GM12865 (cell line): ENCODE results near the gene UST.

ENCODE experiments used
- DNase-seq: peaks from one replicate; pipeline ENCODE4 v3.0.0; 2010; ENCODE audit warnings: low read depth
- H3K4me3 ChIP-seq: 2 replicates; pipeline ENCODE4 v1.5.1; 2011; ENCODE audit warnings: mild to moderate bottlenecking, low read depth, low read length, control low read depth
- TF ChIP-seq, protein P1 (sequence below): IDR thresholded peaks from 2 replicates; pipeline ENCODE4 v1.5.1; 2011; ENCODE audit warnings: low read length, control low read depth, low read depth, inconsistent platforms; ENCODE audit not compliant: insufficient read depth; ENCODE audit errors: missing control alignments

UST gene

GRCh38 chr6:148746363-148747144 is at the start of gene UST:
UST (plus strand) TSS chr6:148747030; CDS start chr6:148747431, 401 bp downstream.
- TF ChIP-seq, protein P1, sequence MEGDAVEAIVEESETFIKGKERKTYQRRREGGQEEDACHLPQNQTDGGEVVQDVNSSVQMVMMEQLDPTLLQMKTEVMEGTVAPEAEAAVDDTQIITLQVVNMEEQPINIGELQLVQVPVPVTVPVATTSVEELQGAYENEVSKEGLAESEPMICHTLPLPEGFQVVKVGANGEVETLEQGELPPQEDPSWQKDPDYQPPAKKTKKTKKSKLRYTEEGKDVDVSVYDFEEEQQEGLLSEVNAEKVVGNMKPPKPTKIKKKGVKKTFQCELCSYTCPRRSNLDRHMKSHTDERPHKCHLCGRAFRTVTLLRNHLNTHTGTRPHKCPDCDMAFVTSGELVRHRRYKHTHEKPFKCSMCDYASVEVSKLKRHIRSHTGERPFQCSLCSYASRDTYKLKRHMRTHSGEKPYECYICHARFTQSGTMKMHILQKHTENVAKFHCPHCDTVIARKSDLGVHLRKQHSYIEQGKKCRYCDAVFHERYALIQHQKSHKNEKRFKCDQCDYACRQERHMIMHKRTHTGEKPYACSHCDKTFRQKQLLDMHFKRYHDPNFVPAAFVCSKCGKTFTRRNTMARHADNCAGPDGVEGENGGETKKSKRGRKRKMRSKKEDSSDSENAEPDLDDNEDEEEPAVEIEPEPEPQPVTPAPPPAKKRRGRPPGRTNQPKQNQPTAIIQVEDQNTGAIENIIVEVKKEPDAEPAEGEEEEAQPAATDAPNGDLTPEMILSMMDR, result peak; percentile 45
- H3K4me3 ChIP-seq, result peak within 1 kb of the TSS; percentile 75
- peak; percentile 58 for DNase-seq

DNA sequence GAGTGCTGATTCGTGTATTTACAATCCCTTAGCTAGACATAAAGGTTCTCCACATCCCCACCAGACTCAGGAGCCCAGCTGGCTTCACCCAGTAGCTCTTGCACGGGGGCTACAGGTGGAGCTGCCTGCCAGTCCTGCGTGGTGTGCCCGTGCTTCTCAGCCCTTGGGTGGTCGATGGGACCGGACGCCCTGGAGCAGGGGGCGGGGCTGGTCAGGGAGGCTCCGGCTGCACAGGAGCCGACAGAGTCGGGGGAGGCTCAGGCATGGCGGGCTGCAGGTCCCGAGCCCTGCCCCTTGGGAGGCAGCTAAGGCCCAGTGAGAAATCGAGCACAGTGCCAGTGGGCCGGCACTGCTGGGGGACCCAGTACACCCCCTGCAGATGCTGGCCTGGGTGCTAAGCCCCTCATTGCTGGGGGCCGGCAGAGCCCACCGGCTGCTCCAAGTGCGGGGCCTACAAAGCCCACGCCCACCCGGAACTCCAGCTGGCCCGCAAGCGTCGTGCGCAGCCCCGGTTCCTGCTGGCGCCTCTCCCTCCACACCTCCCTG is 48.9 kb upstream of the UST start:
- H3K4me3 ChIP-seq, result no peak overlapping the region
- TF ChIP-seq, protein P1, result no peak
- no peak for DNase-seq

GRCh38 chr6:148698671-148699180 is 48.1 kb upstream of the UST start:
- TF ChIP-seq, protein P1, result no peak
- no peak overlapping the region for H3K4me3 ChIP-seq
- no peak for DNase-seq

DNA sequence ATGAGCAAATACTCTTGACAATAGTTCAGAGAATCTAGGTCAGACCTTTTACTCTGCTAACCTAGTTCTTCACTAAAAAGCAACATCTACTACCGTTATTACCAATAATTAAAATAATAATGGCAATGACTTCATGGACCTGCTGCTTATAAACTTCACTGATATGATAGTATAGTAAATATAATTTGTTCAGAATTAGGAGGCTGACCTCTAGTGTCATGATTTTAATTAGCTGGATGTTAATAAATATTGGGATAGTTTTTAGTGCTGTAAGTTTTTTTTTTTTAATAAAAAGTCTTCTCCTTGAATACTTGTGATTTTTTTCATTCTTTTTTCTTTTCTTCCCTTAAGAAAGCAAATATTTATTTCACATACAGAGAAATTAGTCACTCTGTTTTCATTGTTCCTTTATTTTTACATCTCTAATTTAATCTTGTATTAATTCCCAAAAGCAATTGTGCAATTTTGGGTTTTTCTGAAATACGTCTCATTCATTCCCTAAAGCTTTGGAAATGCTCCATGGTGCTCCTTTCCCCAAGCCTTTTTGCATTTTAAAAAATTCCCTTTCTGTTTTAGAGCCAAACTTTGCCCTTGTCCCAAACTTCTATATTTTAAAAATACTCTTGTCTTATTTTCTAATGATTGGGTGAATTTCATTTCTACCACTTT is 46.6 kb upstream of the UST start:
- H3K4me3 ChIP-seq, result peak overlapping the region; percentile 58
- DNase-seq, result no peak
- TF ChIP-seq, protein P1, result no peak

GRCh38 chr6:148700741-148701311 is 46.0 kb upstream of the UST start:
- peak overlapping the region; percentile 58 for H3K4me3 ChIP-seq
- TF ChIP-seq, protein P1, result no peak

GRCh38 chr6:148701375-148701774 is 45.5 kb upstream of the UST start:
- TF ChIP-seq, protein P1, result no peak
- H3K4me3 ChIP-seq, result no peak overlapping the region
- no peak for DNase-seq

More at GRCh38 chr6:148700741-148701311, 46.0 kb upstream of the UST start:
- peak; percentile 48 for DNase-seq
